Measurements from ENCODE around the gene MS4A12.
"Not testable (repeated sequence)": the region's sequence is repeated elsewhere in the genome, so short reads cannot be mapped to it uniquely, and the experiment has no call there.

GRCh38 chr11:60509609-60510008 lies 17.0 kb downstream of the MS4A12 start:
- not testable (repeated sequence) for TF ChIP-seq CTCF, POLR2AphosphoS5, EP300, POLR2A (IDR thresholded peaks at IDR 0.05)

All from upper lobe of left lung (tissue), 4 donors.